GM12864 (cell line): ENCODE data around the gene RAMACL.

ENCODE experiments used
- DNase-seq: peaks from one replicate; pipeline ENCODE4 v3.0.0-alpha.2; 2011; ENCODE audit warnings: low read depth
- H3K4me3 ChIP-seq: 2 replicates; pipeline ENCODE4 v1.5.1; 2011; ENCODE audit warnings: mild to moderate bottlenecking, low read depth, low read length, control low read depth
- TF ChIP-seq, protein P1 (sequence below): IDR thresholded peaks from 2 replicates; pipeline ENCODE4 v1.5.1; 2011; ENCODE audit warnings: low read depth, mild to moderate bottlenecking, moderate library complexity, low read length, control low read depth, inconsistent platforms; ENCODE audit errors: missing control alignments

The RAMACL gene

DNA sequence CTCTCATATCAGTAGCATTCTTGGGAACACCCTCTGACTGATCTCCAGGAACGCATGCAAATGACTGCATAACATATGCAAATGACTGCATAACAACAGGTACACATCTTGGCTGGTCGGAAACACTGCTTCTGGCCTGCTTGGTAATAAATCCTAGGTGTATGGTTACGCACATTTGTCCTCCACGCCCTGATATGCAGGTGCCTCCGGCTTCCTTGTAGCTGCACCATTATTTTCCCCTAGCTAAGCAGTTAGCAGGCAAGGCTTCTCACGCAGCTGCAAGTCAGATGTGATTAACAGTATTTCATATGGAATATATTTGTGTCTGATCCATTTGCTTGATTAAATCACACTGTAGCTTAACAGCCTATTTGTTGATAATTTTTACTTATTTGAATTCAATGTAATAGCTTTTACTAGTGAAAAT, 34.6 kb upstream of the RAMACL start:
- no peak overlapping the region for H3K4me3 ChIP-seq
- TF ChIP-seq, protein P1, sequence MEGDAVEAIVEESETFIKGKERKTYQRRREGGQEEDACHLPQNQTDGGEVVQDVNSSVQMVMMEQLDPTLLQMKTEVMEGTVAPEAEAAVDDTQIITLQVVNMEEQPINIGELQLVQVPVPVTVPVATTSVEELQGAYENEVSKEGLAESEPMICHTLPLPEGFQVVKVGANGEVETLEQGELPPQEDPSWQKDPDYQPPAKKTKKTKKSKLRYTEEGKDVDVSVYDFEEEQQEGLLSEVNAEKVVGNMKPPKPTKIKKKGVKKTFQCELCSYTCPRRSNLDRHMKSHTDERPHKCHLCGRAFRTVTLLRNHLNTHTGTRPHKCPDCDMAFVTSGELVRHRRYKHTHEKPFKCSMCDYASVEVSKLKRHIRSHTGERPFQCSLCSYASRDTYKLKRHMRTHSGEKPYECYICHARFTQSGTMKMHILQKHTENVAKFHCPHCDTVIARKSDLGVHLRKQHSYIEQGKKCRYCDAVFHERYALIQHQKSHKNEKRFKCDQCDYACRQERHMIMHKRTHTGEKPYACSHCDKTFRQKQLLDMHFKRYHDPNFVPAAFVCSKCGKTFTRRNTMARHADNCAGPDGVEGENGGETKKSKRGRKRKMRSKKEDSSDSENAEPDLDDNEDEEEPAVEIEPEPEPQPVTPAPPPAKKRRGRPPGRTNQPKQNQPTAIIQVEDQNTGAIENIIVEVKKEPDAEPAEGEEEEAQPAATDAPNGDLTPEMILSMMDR = no peak
- no peak for DNase-seq

DNA sequence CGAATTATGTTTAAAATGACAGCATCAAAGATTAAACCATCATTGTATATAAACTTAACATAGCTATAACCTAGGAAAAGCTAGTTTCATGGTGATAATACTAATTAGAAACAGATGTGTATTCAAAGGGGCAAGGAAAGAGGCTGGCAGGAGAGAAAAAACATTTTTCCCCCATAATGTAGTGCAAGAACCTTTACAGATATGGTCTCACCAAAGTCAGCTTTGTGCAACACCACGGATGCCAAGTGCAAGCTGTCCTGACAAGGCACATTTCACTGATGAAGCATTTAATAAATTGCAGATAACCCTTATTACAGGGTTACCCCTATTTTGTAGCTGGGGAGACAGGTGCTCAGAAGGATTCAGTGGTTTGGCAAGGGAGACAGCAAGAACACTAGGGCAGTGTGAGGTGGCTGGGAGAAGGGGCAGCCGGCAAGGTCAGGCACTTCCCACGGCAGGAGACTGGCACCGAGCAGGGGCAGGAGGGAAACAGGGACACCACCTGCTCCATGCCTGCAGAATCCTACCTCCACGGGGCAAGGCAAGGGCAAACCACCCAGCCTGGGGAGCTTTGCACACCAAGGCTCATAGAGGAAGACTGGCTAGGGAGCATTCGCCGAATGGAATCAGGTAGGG, 34.1 kb upstream of the RAMACL start:
- no peak overlapping the region for H3K4me3 ChIP-seq
- no peak for DNase-seq

DNA sequence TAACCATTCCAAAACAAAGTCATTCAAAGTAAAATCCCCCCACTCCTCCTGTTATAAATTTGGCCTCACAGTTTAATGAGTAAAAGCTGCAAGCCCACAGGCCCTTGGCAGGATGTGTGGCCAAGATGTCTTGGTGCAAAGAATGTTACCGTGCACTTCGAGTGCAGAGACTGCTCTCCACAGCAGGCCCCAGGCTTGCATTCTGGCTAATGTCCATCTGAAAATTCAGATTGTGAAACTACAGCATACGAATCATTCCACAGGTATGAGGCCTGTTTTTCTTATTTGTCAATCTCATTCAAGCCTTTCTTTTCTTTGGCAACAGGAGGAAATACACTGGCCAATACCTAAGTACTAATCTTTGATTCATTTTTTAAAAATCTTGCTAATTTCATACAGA, 33.4 kb upstream of the RAMACL start:
- TF ChIP-seq, protein P1 = no peak
- no peak for DNase-seq
- no peak overlapping the region for H3K4me3 ChIP-seq

More for the DNA sequence above, 34.1 kb upstream of the RAMACL start:
- TF ChIP-seq, protein P1 = no peak

DNA sequence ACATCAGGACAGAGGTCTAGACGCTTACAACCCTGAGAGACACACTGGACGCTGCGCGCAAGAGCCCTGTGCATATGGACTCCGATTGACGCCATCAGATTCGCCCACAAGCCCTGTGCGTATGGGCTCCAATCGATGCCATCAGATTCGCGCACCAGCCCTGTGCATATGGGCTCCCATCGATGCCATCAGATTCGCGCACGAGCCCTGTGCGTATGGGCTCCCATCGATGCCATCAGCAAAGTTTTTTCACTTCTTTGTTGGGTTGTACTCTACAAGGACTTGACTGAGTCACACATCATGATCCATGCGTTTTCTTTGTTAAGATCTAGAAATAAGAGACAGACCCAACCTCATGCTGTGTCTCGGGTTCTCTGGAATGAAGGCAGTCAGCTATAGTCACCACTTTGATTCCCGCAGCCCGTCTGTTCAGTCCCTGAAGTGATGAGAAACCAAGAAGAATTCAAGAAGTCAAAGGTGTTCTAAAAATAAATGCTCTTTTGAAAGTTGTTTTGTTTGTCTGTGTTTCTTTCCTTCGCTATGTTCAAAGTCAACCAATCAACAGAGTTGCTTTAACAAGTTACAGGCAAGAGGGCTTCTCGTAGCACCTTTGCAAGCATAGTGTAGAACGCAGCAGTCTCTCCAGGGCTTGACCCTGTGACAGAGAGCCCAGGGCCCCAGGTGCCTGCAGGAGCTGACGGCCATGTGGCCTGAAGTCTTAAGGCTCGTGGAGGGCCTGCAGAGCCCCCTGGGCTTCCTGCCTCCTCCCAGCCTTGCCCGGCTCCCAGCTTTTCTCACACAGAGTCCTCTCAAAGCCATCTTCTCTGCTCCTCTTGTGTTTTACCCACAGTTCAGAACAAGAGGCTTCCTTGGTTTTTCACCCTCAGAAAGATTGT, 32.6 kb upstream of the RAMACL start:
- no peak overlapping the region for H3K4me3 ChIP-seq
- no peak for DNase-seq
- TF ChIP-seq, protein P1 = no peak

DNA sequence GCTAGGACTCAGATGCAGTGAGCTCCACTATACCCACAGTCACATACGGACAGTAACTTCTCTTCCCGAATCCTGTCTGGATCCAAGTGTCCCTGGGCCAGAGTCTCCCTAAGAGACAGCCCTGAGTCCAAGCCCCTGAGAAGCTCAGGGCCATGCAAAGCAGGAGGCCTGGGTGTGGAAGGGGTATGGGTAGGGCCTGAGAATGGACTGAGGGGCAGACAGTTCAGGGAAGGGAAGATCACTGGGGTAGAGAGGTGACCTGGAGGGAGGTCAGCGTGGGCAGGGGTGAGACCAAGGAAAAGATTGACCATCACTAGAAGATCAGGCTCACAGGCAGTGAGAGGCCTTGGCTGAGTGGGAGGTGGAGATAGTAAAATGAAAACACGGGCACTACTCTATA, 31.8 kb upstream of the RAMACL start:
- DNase-seq = no peak
- TF ChIP-seq, protein P1 = no peak
- H3K4me3 ChIP-seq = no peak overlapping the region

DNA sequence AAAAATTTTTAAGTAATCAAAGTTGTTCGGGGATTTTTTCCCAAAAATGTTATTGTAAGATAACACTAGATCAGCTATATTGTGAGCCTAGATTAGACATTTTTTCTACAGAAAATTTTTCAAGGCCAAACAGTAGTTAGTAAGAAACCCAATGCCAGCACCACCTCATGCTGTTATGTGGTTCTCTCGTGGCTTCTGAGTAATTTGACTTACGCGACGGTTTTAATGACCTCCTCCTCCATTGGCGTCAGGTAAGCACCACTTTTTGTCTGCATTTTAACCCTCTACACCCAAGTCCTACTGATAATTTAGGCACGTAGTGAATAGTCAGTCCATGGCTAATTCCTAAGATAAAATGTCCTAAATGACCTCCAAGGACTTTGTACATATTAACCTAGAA, 30.9 kb upstream of the RAMACL start:
- no peak for DNase-seq
- TF ChIP-seq, protein P1 = no peak
- H3K4me3 ChIP-seq = no peak overlapping the region
